ENCODE measurements around the gene NAGA. TPM values are rescaled to one million over a fixed set of nuclear protein-coding genes. Genes with fewer than 3 reads are reported as not detected.
A peak's percentile ranks its signal among the peaks of the same experiment; 100 is the strongest.

Gene NAGA
- total RNA-seq, 2 experiments from 2014 or later, result 33.7 to 35.0 TPM

- ChIA-PET POLR2A (interaction anchor here (0.5 to 2.2 kb wide), 2 partner anchors 9 to 222 kb away, joined by 3 to 7 read pairs; no protein-coding TSS in a partner anchor), CTCF (no interaction called here)
- Mint-ChIP-seq H3K9me3 (peaks cover 15% of the 10 kb centered on the region), H3K4me1 (peaks cover 2% of the 10 kb centered on the region), H3K27ac (no peak overlapping the region), H3K36me3 (ENCODE audit: low read depth) (peaks cover 81% of the 10 kb centered on the region), H3K4me3 (no peak overlapping the region), H3K27me3 (no peaks in the 10 kb centered on the region)
- no peak for DNase-seq
Observed at GRCh38 chr22:42060489-42060888, 10.1 kb downstream of the NAGA start.

GRCh38 chr22:42056757-42057511, 13.7 kb downstream of the NAGA start:
- H3K27me3 Mint-ChIP-seq, result no peaks in the 10 kb centered on the region
- POLR2A ChIA-PET, result interaction anchor here (0.8 to 1.4 kb wide), 3 partner anchors 12 to 23 kb away, joined by 3 to 4 read pairs (median 3); partner anchors contain the start of gene SMDT1
- CTCF ChIA-PET, result interaction anchor here (0.5 kb wide), 1 partner anchor 811 kb away, joined by 3 read pairs; no protein-coding TSS in a partner anchor
- peaks cover 51% of the 10 kb centered on the region for H3K36me3 Mint-ChIP-seq (ENCODE audit: low read depth)
- H3K27ac Mint-ChIP-seq, result no peak overlapping the region
- DNase-seq, result no peak
- H3K9me3 Mint-ChIP-seq, result peaks cover 15% of the 10 kb centered on the region
- no peak overlapping the region for H3K4me3 Mint-ChIP-seq
- H3K4me1 Mint-ChIP-seq, result peaks cover 2% of the 10 kb centered on the region

- POLR2A ChIA-PET, result no interaction called here
- no peak for DNase-seq
- H3K4me3 Mint-ChIP-seq, result no peak overlapping the region
- no peaks in the 10 kb centered on the region for H3K4me1 Mint-ChIP-seq
- H3K9me3 Mint-ChIP-seq, result peaks cover 9% of the 10 kb centered on the region
- H3K27ac Mint-ChIP-seq, result no peak overlapping the region
- peaks cover 9% of the 10 kb centered on the region for H3K36me3 Mint-ChIP-seq (ENCODE audit: low read depth)
- CTCF ChIA-PET, result interaction anchor here (0.5 kb wide), 1 partner anchor 86 kb away, joined by 3 read pairs; no protein-coding TSS in a partner anchor
- H3K27me3 Mint-ChIP-seq, result no peaks in the 10 kb centered on the region
Observed at GRCh38 chr22:42052765-42053164, 17.8 kb downstream of the NAGA start.

- ChIA-PET CTCF (no interaction called here), POLR2A (interaction anchor here (0.7 to 0.9 kb wide), 2 partner anchors 15 to 35 kb away, joined by 3 to 4 read pairs; no protein-coding TSS in a partner anchor)
- no peak overlapping the region for H3K4me3 Mint-ChIP-seq
- no peak overlapping the region for H3K27ac Mint-ChIP-seq
- no peaks in the 10 kb centered on the region for H3K27me3 Mint-ChIP-seq
- no peaks in the 10 kb centered on the region for H3K36me3 Mint-ChIP-seq (ENCODE audit: low read depth)
- H3K4me1 Mint-ChIP-seq, result no peaks in the 10 kb centered on the region
- no peak for DNase-seq
- no peaks in the 10 kb centered on the region for H3K9me3 Mint-ChIP-seq
Observed at GRCh38 chr22:42050641-42051180, 19.9 kb downstream of the NAGA start.

- POLR2A ChIA-PET, result interaction anchor here (0.9 to 2.0 kb wide), 3 partner anchors 9 to 43 kb away, joined by 3 to 7 read pairs (median 5); partner anchors contain the start of gene WBP2NL
- Mint-ChIP-seq H3K27me3 (peaks cover 10% of the 10 kb centered on the region), H3K36me3 (ENCODE audit: low read depth) (peaks cover 24% of the 10 kb centered on the region), H3K4me3 (no peak overlapping the region), H3K27ac (no peak overlapping the region), H3K9me3 (peaks cover 26% of the 10 kb centered on the region), H3K4me1 (no peaks in the 10 kb centered on the region)
- CTCF ChIA-PET, result no interaction called here
- no peak for DNase-seq
Observed at GRCh38 chr22:42041784-42042183, 28.8 kb downstream of the NAGA start.

- Mint-ChIP-seq H3K27ac (no peak overlapping the region), H3K9me3 (peaks cover 34% of the 10 kb centered on the region), H3K36me3 (ENCODE audit: low read depth) (peaks cover 24% of the 10 kb centered on the region), H3K27me3 (peaks cover 10% of the 10 kb centered on the region), H3K4me1 (no peaks in the 10 kb centered on the region), H3K4me3 (no peak overlapping the region)
- ChIA-PET POLR2A (no interaction called here), CTCF (no interaction called here)
- no peak for DNase-seq
Observed at GRCh38 chr22:42039271-42039670, 31.3 kb downstream of the NAGA start.

GRCh38 chr22:42035256-42035655, 35.4 kb downstream of the NAGA start:
- Mint-ChIP-seq H3K9me3 (peaks cover 23% of the 10 kb centered on the region), H3K27me3 (peaks cover 7% of the 10 kb centered on the region), H3K36me3 (ENCODE audit: low read depth) (peaks cover 29% of the 10 kb centered on the region), H3K4me3 (no peak overlapping the region), H3K27ac (no peak overlapping the region), H3K4me1 (peaks cover 20% of the 10 kb centered on the region)
- ChIA-PET CTCF (no interaction called here), POLR2A (no interaction called here)
- no peak for DNase-seq

GRCh38 chr22:42033263-42034181, 37.1 kb downstream of the NAGA start:
- Mint-ChIP-seq H3K27me3 (peaks cover 5% of the 10 kb centered on the region), H3K36me3 (ENCODE audit: low read depth) (peaks cover 29% of the 10 kb centered on the region), H3K27ac (no peak overlapping the region), H3K9me3 (peaks cover 21% of the 10 kb centered on the region), H3K4me3 (no peak overlapping the region), H3K4me1 (peaks cover 23% of the 10 kb centered on the region)
- ChIA-PET CTCF (interaction anchor here (1.0 kb wide), 1 partner anchor 57 kb away, joined by 5 read pairs; the partner anchor contains the start of gene NDUFA6), POLR2A (interaction anchor here (1.0 to 2.0 kb wide), 3 partner anchors 8 to 35 kb away, joined by 3 to 7 read pairs (median 7); partner anchors contain the start of gene WBP2NL)
- DNase-seq, result no peak

GRCh38 chr22:42026705-42027104, 43.9 kb downstream of the NAGA start:
- ChIA-PET POLR2A (no interaction called here), CTCF (no interaction called here)
- H3K4me3 Mint-ChIP-seq, result no peak overlapping the region
- H3K36me3 Mint-ChIP-seq (ENCODE audit: low read depth), result peaks cover 12% of the 10 kb centered on the region
- no peaks in the 10 kb centered on the region for H3K27me3 Mint-ChIP-seq
- peaks cover 38% of the 10 kb centered on the region for H3K4me1 Mint-ChIP-seq
- H3K9me3 Mint-ChIP-seq, result no peaks in the 10 kb centered on the region
- no peak for DNase-seq
- H3K27ac Mint-ChIP-seq, result no peak overlapping the region

- Mint-ChIP-seq H3K36me3 (ENCODE audit: low read depth) (peaks cover 8% of the 10 kb centered on the region), H3K27me3 (no peaks in the 10 kb centered on the region), H3K9me3 (no peaks in the 10 kb centered on the region), H3K27ac (no peak overlapping the region), H3K4me1 (peaks cover 25% of the 10 kb centered on the region), H3K4me3 (no peak overlapping the region)
- CTCF ChIA-PET, result interaction anchor here (0.7 to 1.0 kb wide), 2 partner anchors 44 to 419 kb away, joined by 3 read pairs; no protein-coding TSS in a partner anchor
- POLR2A ChIA-PET, result interaction anchor here (0.9 to 1.1 kb wide), 2 partner anchors 29 to 44 kb away, joined by 3 read pairs; no protein-coding TSS in a partner anchor
- DNase-seq, result no peak
Observed at GRCh38 chr22:42025421-42025820, 45.2 kb downstream of the NAGA start.

GRCh38 chr22:42022162-42022847, 48.3 kb downstream of the NAGA start:
- no peak overlapping the region for H3K4me3 Mint-ChIP-seq
- H3K36me3 Mint-ChIP-seq (ENCODE audit: low read depth), result peaks cover 8% of the 10 kb centered on the region
- peaks cover 10% of the 10 kb centered on the region for H3K27me3 Mint-ChIP-seq
- H3K27ac Mint-ChIP-seq, result peak overlapping the region; percentile 79
- H3K9me3 Mint-ChIP-seq, result no peaks in the 10 kb centered on the region
- H3K4me1 Mint-ChIP-seq, result peaks cover 20% of the 10 kb centered on the region
- ChIA-PET POLR2A (interaction anchor here (0.8 to 1.9 kb wide), 2 partner anchors 9 to 68 kb away, joined by 3 to 7 read pairs; partner anchors contain the start of gene NDUFA6), CTCF (interaction anchor here (1.0 kb wide), 1 partner anchor 427 kb away, joined by 3 read pairs; no protein-coding TSS in a partner anchor)
- DNase-seq, result peak; percentile 31

- ChIA-PET CTCF (interaction anchor here (1.0 kb wide), 1 partner anchor 428 kb away, joined by 3 read pairs; no protein-coding TSS in a partner anchor), POLR2A (interaction anchor here (1.9 kb wide), 1 partner anchor 10 kb away, joined by 7 read pairs; no protein-coding TSS in a partner anchor)
- no peak overlapping the region for H3K4me3 Mint-ChIP-seq
- H3K27ac Mint-ChIP-seq, result no peak overlapping the region
- peaks cover 8% of the 10 kb centered on the region for H3K36me3 Mint-ChIP-seq (ENCODE audit: low read depth)
- DNase-seq, result no peak
- H3K27me3 Mint-ChIP-seq, result peaks cover 17% of the 10 kb centered on the region
- H3K9me3 Mint-ChIP-seq, result no peaks in the 10 kb centered on the region
- H3K4me1 Mint-ChIP-seq, result peaks cover 20% of the 10 kb centered on the region
Observed at GRCh38 chr22:42021571-42021970, 49.0 kb downstream of the NAGA start.
